H9 (cell line): Measurements from ENCODE around the gene ZG16. TPM values are rescaled to one million over a fixed set of nuclear protein-coding genes. Genes with fewer than 3 reads are reported as not detected.

Experiments used
- DNase-seq: peaks from one replicate; pipeline ENCODE4 v3.0.0-alpha.2; 2017
- H2AFZ ChIP-seq: one replicate; pipeline ENCODE4 v1.6.1; 2013; ENCODE audit warnings: mild to moderate bottlenecking, low read length, control low read depth, moderate library complexity
- H2AK5ac ChIP-seq: 2 replicates; pipeline ENCODE4 v1.6.1; 2013; ENCODE audit warnings: low read length, control low read depth, mixed read lengths; ENCODE audit not compliant: insufficient read length
- H2BK120ac ChIP-seq: one replicate; pipeline ENCODE4 v1.6.1; 2013; ENCODE audit warnings: low read depth, mild to moderate bottlenecking, low read length, control low read depth, inconsistent platforms; ENCODE audit not compliant: poor library complexity, severe bottlenecking
- H2BK12ac ChIP-seq: 2 replicates; pipeline ENCODE4 v1.6.1; 2013; ENCODE audit warnings: low read length, control low read depth, mixed read lengths, low read depth; ENCODE audit not compliant: insufficient read length
- H2BK15ac ChIP-seq: 2 replicates; pipeline ENCODE4 v1.6.1; 2013; ENCODE audit warnings: low read depth, low read length, control low read depth
- H2BK20ac ChIP-seq: one replicate; pipeline ENCODE4 v1.6.1; 2013; ENCODE audit warnings: low read depth, mild to moderate bottlenecking, low read length, control low read depth, inconsistent platforms; ENCODE audit not compliant: poor library complexity, severe bottlenecking
- H2BK5ac ChIP-seq: 2 replicates; pipeline ENCODE4 v1.6.1; 2013; ENCODE audit warnings: low read length, control low read depth, mixed read lengths; ENCODE audit not compliant: insufficient read length
- H3K14ac ChIP-seq: 2 replicates; pipeline ENCODE4 v1.6.1; 2013; ENCODE audit warnings: low read length, control low read depth; ENCODE audit not compliant: insufficient read depth
- H3K18ac ChIP-seq: 2 replicates; pipeline ENCODE4 v1.6.1; 2013; ENCODE audit warnings: low read depth, mild to moderate bottlenecking, mixed read lengths, low read length, control low read depth; ENCODE audit not compliant: insufficient read length
- H3K23ac ChIP-seq: 2 replicates; pipeline ENCODE4 v1.6.1; 2013; ENCODE audit warnings: low read length, control low read depth, mixed read lengths, low read depth; ENCODE audit not compliant: insufficient read length
- H3K23me2 ChIP-seq: 2 replicates; pipeline ENCODE4 v1.6.1; 2013; ENCODE audit warnings: low read depth, mild to moderate bottlenecking, mixed read lengths, low read length, control low read depth; ENCODE audit not compliant: insufficient read length, poor library complexity, severe bottlenecking
- H3K27ac ChIP-seq: 2 replicates; pipeline ENCODE4 v1.5.1; 2013; ENCODE audit warnings: low read length, control low read depth, mixed read lengths, low read depth; ENCODE audit not compliant: insufficient read length
- H3K27me3 ChIP-seq: 2 replicates; pipeline ENCODE4 v1.6.1; 2013; ENCODE audit warnings: low read length, control low read depth, inconsistent platforms; ENCODE audit not compliant: insufficient read depth
- H3K4ac ChIP-seq: 2 replicates; pipeline ENCODE4 v1.6.1; 2013; ENCODE audit warnings: low read depth, mild to moderate bottlenecking, control low read depth, inconsistent platforms, low read length, moderate library complexity
- H3K4me1 ChIP-seq: 2 replicates; pipeline ENCODE4 v1.6.1; 2013; ENCODE audit warnings: low read length, control low read depth, inconsistent platforms; ENCODE audit not compliant: insufficient read depth
- H3K4me2 ChIP-seq: 2 replicates; pipeline ENCODE4 v1.6.1; 2013; ENCODE audit warnings: low read length, control low read depth, mixed read lengths; ENCODE audit not compliant: insufficient read length, insufficient read depth
- H3K56ac ChIP-seq: 2 replicates; pipeline ENCODE4 v1.6.1; 2013; ENCODE audit warnings: low read depth, mild to moderate bottlenecking, mixed read lengths, low read length, control low read depth; ENCODE audit not compliant: insufficient read length
- H3K79me1 ChIP-seq: 2 replicates; pipeline ENCODE4 v1.6.1; 2013; ENCODE audit warnings: low read depth, mild to moderate bottlenecking, moderate library complexity, low read length, control low read depth, inconsistent platforms; ENCODE audit not compliant: insufficient read depth, poor library complexity, severe bottlenecking
- H3K79me2 ChIP-seq: 2 replicates; pipeline ENCODE4 v1.6.1; 2013; ENCODE audit warnings: low read length, control low read depth, inconsistent platforms; ENCODE audit not compliant: insufficient read depth
- H3K9ac ChIP-seq: 2 replicates; pipeline ENCODE4 v1.6.1; 2013; ENCODE audit warnings: low read length, control low read depth, mixed read lengths; ENCODE audit not compliant: insufficient read length; ENCODE audit errors: extremely low read depth
- H3K9me3 ChIP-seq: one replicate; pipeline ENCODE4 v1.6.1; 2013; ENCODE audit warnings: low read depth, low read length, inconsistent platforms; ENCODE audit not compliant: control insufficient read depth
- H3T11ph ChIP-seq: one replicate; pipeline ENCODE4 v1.6.1; 2013; ENCODE audit warnings: mild to moderate bottlenecking, low read length, control low read depth, inconsistent platforms
- H4K20me1 ChIP-seq: one replicate; pipeline ENCODE4 v1.6.1; 2013; ENCODE audit not compliant: control insufficient read depth, insufficient read length, insufficient read depth
- H4K5ac ChIP-seq: 2 replicates; pipeline ENCODE4 v1.6.1; 2013; ENCODE audit warnings: low read depth, mild to moderate bottlenecking, mixed read lengths, low read length, control low read depth; ENCODE audit not compliant: insufficient read length
- H4K8ac ChIP-seq: replicated peaks from 2 replicates; pipeline ENCODE4 v1.6.1; 2013; ENCODE audit warnings: low read length, control low read depth, mixed read lengths, low read depth; ENCODE audit not compliant: insufficient read length
- H4K91ac ChIP-seq: 2 replicates; pipeline ENCODE4 v1.6.1; 2013; ENCODE audit warnings: low read depth, mild to moderate bottlenecking, moderate library complexity, mixed read lengths, low read length, control low read depth; ENCODE audit not compliant: insufficient read length
- H3K27ac Mint-ChIP-seq, 3 experiments: 2 replicates in 2 of 3; 3 replicates in 1 of 3; pipeline ENCODE4 v1.8.0; 2020 to 2021; ENCODE audit warnings: mixed read lengths in 3 of 3, mild to moderate bottlenecking in 1 of 3, moderate library complexity in 1 of 3
- H3K27me3 Mint-ChIP-seq: 2 replicates; pipeline ENCODE4 v1.8.0; 2021; ENCODE audit warnings: low read depth, mild to moderate bottlenecking, moderate library complexity, mixed read lengths
- H3K36me3 Mint-ChIP-seq, 3 experiments: 2 replicates in 2 of 3; 3 replicates in 1 of 3; pipeline ENCODE4 v1.8.0; 2020 to 2021; ENCODE audit warnings: low read depth in 3 of 3, mixed read lengths in 3 of 3; ENCODE audit not compliant: insufficient read depth in 1 of 3
- H3K4me1 Mint-ChIP-seq, 2 experiments: 2 replicates each; pipeline ENCODE4 v1.8.0; 2020; ENCODE audit warnings: mixed read lengths in 2 of 2
- H3K4me3 Mint-ChIP-seq, 2 experiments: 2 replicates in 1 of 2; 3 replicates in 1 of 2; pipeline ENCODE4 v1.8.0; 2020 to 2021; ENCODE audit warnings: mild to moderate bottlenecking in 2 of 2, mixed read lengths in 2 of 2, moderate library complexity in 1 of 2
- H3K9me3 Mint-ChIP-seq, 2 experiments: 2 replicates in 1 of 2; 3 replicates in 1 of 2; pipeline ENCODE4 v1.8.0; 2020; ENCODE audit warnings: mild to moderate bottlenecking in 2 of 2, mixed read lengths in 2 of 2, moderate library complexity in 1 of 2
- CTCF ChIP-seq: fragments of 200-600 bp; sonication (generic); conservative IDR thresholded peaks from 3 replicates; pipeline ENCODE4 v1.8.0; 2021; ENCODE audit warnings: antibody characterized with exemption, mild to moderate bottlenecking
- WGBS: extraction: QIAGEN DNeasy Blood & Tissue Kit; methylation state at CpG from one replicate; pipeline ENCODE4 v1.1.7; 2013; ENCODE audit warnings: missing lambda C conversion rate, low lambda C conversion rate, mixed read lengths; ENCODE audit not compliant: insufficient read length; ENCODE audit errors: extremely low coverage; 5-methylcytosine and 5-hydroxymethylcytosine counted together
- total RNA-seq: library from RNA; stranded (reverse); gene quantifications from 2 replicates; pipeline ENCODE4 v1.2.1, GENCODE V29; 2021

The ZG16 gene
- total RNA-seq, 1 experiment from 2014 or later: not detected

GRCh38 chr16:29743475-29743826 is 34.6 kb upstream of the ZG16 start:
- no peaks in the 10 kb centered on the region for H3K79me2 ChIP-seq
- no peak overlapping the region for H2BK12ac ChIP-seq
- Mint-ChIP-seq H3K27ac (peak overlapping the region in 1 of 3 experiments; percentile 77; a peak in 2 of 7 replicates), H3K27me3 (no peaks in the 10 kb centered on the region; the same call in 1 of the 2 replicates), H3K9me3 (peaks cover 6 to 11% of the 10 kb centered on the region in 2 experiments; a peak in 4 of 5 replicates), H3K36me3 (peaks cover 20 to 40% (median 37%) of the 10 kb centered on the region in 3 experiments), H3K4me3 (no peak overlapping the region; a peak in 1 of 5 replicates), H3K4me1 (peaks cover 0 to 16% of the 10 kb centered on the region in 2 experiments; a peak in 3 of 4 replicates)
- H3K27me3 ChIP-seq: no peaks in the 10 kb centered on the region
- no peak for TF ChIP-seq CTCF
- no peak overlapping the region for H2AK5ac ChIP-seq
- no peak overlapping the region for H4K5ac ChIP-seq
- no peaks in the 10 kb centered on the region for H3K9me3 ChIP-seq
- H3K18ac ChIP-seq: no peak overlapping the region
- H2AFZ ChIP-seq: no peak overlapping the region
- no peaks in the 10 kb centered on the region for H3K79me1 ChIP-seq
- H3K4ac ChIP-seq: no peak overlapping the region
- no peak overlapping the region for H2BK5ac ChIP-seq
- no CpG with 5 or more reads among the region's 5 CpGs for WGBS
- H3T11ph ChIP-seq: no peak overlapping the region
- no peak overlapping the region for H4K91ac ChIP-seq
- no peaks in the 10 kb centered on the region for H3K23me2 ChIP-seq
- no peak overlapping the region for H3K56ac ChIP-seq
- H3K9ac ChIP-seq: no peak overlapping the region
- H4K8ac ChIP-seq: no peak overlapping the region
- DNase-seq: no peak
- no peak overlapping the region for H3K23ac ChIP-seq
- no peaks in the 10 kb centered on the region for H3K4me1 ChIP-seq
- no peak overlapping the region for H3K14ac ChIP-seq
- no peaks in the 10 kb centered on the region for H4K20me1 ChIP-seq
- no peak overlapping the region for H3K4me2 ChIP-seq
- H3K27ac ChIP-seq: no peak overlapping the region
- no peak overlapping the region for H2BK20ac ChIP-seq
- no peak overlapping the region for H2BK15ac ChIP-seq
- no peak overlapping the region for H2BK120ac ChIP-seq
